Lower leg skin (tissue), 3 donors: ENCODE results near the gene NPIPA7.
"Not testable (repeated sequence)": the region's sequence is repeated elsewhere in the genome, so short reads cannot be mapped to it uniquely, and the experiment has no call there.

Source experiments
- POLR2A ChIP-seq, 2 donors: fragments of 450-650 bp; IDR thresholded peaks; one replicate each; pipeline ENCODE4 v1.6.1; 2016 to 2017; ENCODE audit warnings: antibody characterized with exemption in 2 of 2, mild to moderate bottlenecking in 1 of 2, moderate library complexity in 1 of 2
- TF ChIP-seq, protein P1 (sequence below), 3 donors: fragments of 450-650 bp; IDR thresholded peaks; one replicate each; pipeline ENCODE4 v1.5.1; 2016; ENCODE audit warnings: antibody characterized with exemption in 3 of 3, mild to moderate bottlenecking in 3 of 3, moderate library complexity in 2 of 3

- TF ChIP-seq POLR2A (IDR thresholded peaks at IDR 0.05), result not testable (repeated sequence)
- TF ChIP-seq, protein P1, sequence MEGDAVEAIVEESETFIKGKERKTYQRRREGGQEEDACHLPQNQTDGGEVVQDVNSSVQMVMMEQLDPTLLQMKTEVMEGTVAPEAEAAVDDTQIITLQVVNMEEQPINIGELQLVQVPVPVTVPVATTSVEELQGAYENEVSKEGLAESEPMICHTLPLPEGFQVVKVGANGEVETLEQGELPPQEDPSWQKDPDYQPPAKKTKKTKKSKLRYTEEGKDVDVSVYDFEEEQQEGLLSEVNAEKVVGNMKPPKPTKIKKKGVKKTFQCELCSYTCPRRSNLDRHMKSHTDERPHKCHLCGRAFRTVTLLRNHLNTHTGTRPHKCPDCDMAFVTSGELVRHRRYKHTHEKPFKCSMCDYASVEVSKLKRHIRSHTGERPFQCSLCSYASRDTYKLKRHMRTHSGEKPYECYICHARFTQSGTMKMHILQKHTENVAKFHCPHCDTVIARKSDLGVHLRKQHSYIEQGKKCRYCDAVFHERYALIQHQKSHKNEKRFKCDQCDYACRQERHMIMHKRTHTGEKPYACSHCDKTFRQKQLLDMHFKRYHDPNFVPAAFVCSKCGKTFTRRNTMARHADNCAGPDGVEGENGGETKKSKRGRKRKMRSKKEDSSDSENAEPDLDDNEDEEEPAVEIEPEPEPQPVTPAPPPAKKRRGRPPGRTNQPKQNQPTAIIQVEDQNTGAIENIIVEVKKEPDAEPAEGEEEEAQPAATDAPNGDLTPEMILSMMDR (IDR thresholded peaks at IDR 0.05), result not testable (repeated sequence)
These were observed 7.7 kb upstream of the NPIPA7 start for GRCh38 chr16:16371136-16371735.
